ENCODE results near the gene SKAP1.

Gene SKAP1

DNA sequence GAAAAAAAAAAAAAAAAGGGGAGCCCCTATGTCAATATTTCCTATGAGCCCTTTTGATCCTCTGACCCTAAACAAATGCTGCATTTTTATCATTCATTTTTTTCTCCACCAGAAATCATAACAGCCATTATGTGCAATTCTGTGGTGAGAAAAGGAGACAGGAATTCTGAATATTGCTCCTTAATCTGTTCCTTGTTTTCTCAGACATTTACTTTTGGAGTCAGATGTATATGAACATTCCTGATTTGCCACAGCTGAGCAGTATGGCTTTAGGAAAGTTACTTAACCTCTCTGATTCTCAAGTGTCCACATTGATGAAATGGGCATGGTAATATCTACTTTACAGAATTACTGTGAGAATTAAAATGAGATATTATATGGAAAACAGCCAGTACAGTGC, 144.4 kb downstream of the SKAP1 start:
- H3K4me3 ChIP-seq (replicated peaks; ENCODE audit: low read depth, low read length): no peak overlapping the region
- no peak for DNase-seq (ENCODE audit: low read depth)
- TF ChIP-seq, protein P1, sequence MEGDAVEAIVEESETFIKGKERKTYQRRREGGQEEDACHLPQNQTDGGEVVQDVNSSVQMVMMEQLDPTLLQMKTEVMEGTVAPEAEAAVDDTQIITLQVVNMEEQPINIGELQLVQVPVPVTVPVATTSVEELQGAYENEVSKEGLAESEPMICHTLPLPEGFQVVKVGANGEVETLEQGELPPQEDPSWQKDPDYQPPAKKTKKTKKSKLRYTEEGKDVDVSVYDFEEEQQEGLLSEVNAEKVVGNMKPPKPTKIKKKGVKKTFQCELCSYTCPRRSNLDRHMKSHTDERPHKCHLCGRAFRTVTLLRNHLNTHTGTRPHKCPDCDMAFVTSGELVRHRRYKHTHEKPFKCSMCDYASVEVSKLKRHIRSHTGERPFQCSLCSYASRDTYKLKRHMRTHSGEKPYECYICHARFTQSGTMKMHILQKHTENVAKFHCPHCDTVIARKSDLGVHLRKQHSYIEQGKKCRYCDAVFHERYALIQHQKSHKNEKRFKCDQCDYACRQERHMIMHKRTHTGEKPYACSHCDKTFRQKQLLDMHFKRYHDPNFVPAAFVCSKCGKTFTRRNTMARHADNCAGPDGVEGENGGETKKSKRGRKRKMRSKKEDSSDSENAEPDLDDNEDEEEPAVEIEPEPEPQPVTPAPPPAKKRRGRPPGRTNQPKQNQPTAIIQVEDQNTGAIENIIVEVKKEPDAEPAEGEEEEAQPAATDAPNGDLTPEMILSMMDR (IDR thresholded peaks at IDR 0.05; ENCODE audit: low read length, missing control alignments): no peak

DNA sequence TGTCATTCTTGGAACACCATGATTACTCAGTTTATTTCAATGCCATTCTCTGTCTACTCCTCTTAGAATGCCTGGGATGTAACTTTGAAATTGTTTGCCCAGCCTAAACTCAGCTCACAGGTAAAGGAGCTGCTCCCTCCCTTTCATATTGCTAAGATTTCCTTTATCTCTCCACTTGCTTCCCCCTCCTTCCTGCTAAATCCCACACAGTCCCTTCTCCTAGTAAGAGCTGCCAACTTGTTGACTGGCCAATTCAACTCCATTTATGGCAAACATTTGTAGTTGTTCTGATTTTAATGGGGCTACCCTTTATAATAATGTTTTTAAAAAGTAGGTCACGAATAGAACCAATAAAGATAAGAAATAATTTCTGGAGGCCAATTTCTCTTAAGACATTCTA, 146.1 kb downstream of the SKAP1 start:
- DNase-seq (ENCODE audit: low read depth): no peak
- TF ChIP-seq, protein P1 (IDR thresholded peaks at IDR 0.05; ENCODE audit: low read length, missing control alignments): no peak
- H3K4me3 ChIP-seq (replicated peaks; ENCODE audit: low read depth, low read length): no peak overlapping the region

DNA sequence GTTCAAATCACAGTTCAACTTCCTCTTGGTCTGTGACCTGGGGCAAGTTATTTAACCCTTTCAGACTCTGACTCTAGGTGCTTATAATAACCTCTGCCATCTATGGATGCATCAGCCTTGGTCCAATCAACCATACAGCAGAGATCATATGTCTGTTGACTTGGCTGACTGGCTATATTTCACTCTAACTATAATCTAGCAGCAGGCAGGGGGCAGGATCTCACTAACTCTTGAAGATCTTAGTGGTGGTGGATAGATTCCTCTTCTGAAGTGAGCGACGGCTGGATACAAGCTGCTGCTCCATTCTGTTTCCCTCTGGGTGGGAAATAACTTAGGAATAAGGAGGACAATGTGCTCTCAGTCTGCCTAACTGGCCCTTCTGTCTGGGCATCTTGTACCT, 146.6 kb downstream of the SKAP1 start:
- DNase-seq (ENCODE audit: low read depth): no peak
- H3K4me3 ChIP-seq (replicated peaks; ENCODE audit: low read depth, low read length): no peak overlapping the region
- TF ChIP-seq, protein P1 (IDR thresholded peaks at IDR 0.05; ENCODE audit: low read length, missing control alignments): no peak

DNA sequence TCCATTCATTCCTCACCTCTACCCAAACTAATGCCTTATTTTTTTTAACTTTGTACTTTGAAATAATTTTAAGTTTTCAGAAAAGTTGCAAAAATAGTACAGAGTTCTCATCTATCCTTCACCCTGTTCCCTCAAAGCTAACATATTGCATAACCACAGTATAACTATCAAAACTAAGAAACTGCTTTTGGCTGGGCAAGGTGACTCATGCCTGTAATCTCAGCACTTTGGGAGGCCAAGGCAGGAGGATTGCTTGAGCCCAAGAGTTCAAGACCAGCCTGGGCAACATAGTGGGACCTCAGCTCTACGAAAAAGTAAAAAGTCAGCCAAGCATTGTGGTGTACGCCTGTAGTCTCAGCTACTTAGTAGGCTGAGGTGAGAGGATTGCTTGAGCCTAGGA, 147.7 kb downstream of the SKAP1 start:
- no peak for DNase-seq (ENCODE audit: low read depth)
- no peak overlapping the region for H3K4me3 ChIP-seq (replicated peaks; ENCODE audit: low read depth, low read length)
- TF ChIP-seq, protein P1 (IDR thresholded peaks at IDR 0.05; ENCODE audit: low read length, missing control alignments): no peak

DNA sequence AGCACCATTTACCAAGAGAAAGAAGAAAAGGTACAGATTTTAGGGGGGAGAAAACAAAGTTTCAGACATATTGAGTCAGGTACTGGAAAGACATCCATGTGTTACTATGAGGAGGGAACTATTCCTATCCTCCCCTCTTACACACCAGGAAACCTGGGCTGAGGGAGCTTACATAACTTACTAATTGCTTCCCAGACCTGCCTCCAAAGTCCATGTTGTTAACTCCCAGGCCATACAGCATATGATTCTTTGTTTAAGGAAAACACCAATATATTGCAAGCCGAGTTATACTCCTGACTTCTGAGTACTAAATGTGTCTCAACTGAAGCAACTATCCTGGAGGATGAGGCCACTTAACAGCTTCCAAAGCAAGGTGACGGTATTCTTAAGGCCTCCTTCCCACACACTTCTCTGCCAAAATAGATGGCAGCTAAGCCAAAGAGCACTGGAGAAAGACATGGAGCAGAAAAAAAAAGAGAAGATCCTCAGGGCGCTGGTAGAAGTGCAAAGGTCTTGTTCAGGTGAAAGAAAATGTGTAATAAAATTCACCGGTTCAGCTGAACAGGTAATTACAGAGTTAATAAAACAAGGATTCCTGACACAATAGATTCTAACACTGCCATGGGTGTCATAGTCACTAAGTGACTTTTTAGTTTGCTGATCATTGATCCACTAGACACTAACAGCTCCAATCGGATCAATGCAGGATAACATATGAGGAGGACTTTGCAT, 151.1 kb downstream of the SKAP1 start:
- TF ChIP-seq, protein P1 (IDR thresholded peaks at IDR 0.05; ENCODE audit: low read length, missing control alignments): no peak
- no peak overlapping the region for H3K4me3 ChIP-seq (replicated peaks; ENCODE audit: low read depth, low read length)
- no peak for DNase-seq (ENCODE audit: low read depth)

DNA sequence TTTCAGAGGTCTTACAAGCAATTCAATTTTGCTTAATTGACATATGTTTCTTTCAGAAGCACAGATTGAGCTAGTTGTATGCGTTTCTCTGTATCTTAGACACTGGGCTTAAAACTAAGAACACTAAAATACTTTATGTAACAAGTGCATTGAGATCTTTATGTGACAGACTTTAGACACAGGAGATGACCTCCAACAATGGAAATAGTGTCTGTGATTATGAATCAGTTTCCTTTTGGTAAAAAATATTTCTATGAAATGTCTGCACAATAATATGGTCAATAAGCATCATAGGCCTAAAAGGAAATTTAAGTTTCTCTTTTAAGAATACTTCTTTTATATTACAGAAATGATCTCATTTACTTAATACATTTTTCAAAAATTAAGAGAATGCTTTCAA, 153.2 kb downstream of the SKAP1 start:
- no peak overlapping the region for H3K4me3 ChIP-seq (replicated peaks; ENCODE audit: low read depth, low read length)
- no peak for DNase-seq (ENCODE audit: low read depth)
- TF ChIP-seq, protein P1 (IDR thresholded peaks at IDR 0.05; ENCODE audit: low read length, missing control alignments): no peak

DNA sequence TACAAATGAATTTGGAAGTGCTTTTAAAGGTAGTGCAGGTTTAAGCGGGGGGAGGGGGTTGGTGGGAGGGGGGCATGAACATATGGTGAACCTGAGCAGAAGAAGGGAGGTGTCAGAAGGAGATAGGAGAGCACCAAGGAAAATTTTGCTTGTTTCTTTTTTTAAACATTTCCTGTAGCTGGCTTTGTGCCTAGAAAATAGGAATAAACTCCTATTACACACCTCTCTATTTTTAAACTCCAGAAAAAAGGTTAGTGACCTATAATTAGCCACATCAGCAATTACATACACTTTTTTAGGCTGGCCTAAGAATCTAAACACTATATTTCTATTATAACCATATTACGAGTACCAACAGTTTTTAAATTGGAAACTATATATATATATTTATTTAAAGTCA, 159.1 kb downstream of the SKAP1 start:
- no peak overlapping the region for H3K4me3 ChIP-seq (replicated peaks; ENCODE audit: low read depth, low read length)
- TF ChIP-seq, protein P1 (IDR thresholded peaks at IDR 0.05; ENCODE audit: low read length, missing control alignments): no peak
- no peak for DNase-seq (ENCODE audit: low read depth)

Measured in fibroblast of pulmonary artery (primary cell).